CD4-positive, alpha-beta T cell treated with Interleukin-17A for 1 hour (primary cell): ENCODE measurements around the gene POR.

Experiments
- DNase-seq: peaks from one replicate; pipeline ENCODE4 v3.0.0-alpha.2; 2020

The POR gene

GRCh38 chr7:75955331-75955955 lies 40.5 kb downstream of the POR start:
- no peak for DNase-seq

GRCh38 chr7:75957021-75957736 lies 42.2 kb downstream of the POR start:
- no peak for DNase-seq

DNA sequence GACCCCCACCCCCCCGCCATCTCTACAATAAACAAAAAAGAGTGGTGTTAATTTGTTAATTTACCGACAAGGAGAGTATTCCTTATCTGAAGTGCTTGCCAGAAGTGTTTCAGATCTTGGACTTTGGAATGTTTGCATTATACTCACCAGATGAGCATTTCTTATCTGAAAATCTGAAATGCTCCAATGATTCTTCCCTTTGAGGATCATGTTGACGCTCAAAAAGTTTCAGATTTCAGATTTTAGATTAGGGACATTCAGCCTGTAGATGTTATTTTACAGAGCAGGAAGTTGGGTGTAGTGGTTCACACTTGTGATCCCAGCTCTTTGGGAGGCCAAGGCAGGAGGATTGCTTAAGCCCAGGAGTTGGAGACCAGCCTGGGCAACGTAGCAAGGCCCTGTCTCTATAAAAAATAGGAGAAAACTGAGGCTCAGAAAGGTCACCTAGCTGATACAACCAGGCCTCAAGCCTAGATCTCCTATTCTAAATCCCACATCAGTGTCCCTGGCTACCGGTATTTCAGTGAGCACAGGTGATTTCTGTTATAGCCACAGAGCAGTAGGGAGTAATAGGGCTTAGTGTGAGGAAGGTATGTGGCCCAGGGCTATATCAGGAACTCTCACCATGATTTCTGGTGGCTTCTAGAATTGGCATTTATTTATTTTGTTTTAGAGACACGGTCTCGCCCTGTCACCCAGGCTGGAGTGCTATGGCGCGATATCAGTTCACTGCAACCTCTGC lies 44.0 kb downstream of the POR start:
- DNase-seq = no peak

DNA sequence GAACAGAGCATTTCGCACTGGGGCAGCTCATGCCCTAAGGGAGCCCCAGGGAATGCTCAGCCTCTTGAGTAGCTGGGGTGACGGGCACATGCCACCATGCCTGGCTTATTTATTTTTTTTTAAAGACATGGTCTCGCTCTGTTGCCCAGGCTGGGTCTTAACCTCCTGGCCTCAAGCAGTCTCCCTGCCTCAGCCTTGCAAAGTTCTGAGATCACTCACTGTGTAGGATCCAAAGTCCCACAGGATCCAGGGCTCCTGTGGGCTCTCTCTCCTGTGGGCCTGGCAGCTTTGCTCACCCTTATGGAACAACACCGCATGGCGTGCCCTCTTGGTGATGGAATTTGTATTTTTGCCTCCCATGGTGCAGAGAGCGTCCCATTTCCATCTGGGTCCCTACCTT lies 45.4 kb downstream of the POR start:
- no peak for DNase-seq

GRCh38 chr7:75961218-75961617 lies 46.3 kb downstream of the POR start:
- DNase-seq = no peak

- no peak for DNase-seq
These were observed 47.8 kb downstream of the POR start for GRCh38 chr7:75962607-75963380.

GRCh38 chr7:75963381-75963995 lies 48.5 kb downstream of the POR start:
- no peak for DNase-seq

DNA sequence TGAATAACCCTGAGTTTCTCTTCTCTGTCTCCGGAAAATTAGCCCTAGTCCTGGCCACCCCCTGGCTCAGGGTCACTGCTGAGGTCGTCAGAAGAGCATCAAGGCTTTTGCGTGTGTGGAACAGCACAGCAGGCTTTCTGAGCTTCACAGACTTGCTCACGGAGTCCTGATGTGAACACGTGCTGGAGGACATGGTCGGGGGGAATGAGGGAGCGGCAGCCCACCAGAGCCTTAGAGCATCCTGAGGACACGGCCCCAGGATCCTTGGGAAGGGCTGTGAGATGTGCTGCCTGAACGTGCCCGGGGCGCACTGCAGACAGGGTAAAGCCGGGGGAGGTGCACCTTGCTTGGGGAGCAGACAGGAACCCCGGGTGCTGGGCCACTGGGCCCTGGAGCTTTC lies 50.7 kb downstream of the POR start:
- DNase-seq = no peak

DNA sequence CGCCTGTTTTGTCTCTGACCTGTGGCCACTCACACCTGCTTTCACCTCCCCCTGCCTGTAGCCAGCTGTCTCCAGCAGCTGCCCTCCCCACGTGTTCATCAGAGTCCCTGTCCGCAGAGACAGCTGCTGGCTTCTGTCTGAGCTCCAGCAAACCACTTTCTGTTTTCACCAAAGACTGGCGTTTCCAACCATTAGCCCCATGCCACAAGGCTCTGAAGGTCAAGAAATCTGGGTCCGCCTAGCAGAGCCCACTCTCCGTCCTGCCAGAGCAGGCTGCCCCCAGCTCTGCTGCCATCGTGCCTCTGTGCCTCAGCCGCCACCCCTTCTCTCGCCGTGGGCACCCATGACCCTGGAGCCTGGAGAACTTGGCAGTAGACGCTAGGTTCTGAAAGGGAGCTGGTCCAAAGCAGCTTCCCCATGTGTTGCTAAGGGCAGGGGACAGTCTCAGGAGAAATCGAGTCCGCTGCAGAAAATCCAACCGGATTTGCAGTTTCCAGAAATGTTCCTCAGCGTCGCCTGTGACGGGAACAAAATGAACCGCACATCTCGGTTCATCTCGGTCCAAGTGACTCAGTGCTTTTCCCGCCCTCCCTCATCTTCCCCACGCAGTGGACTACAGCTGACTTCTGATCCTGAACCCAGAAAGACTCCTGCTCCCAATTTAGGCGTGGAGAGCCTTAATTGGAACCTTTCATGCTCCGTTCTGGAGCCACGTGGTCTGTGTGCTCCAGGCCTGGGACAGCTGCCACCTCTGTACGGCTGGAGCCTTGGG lies 51.4 kb downstream of the POR start:
- DNase-seq = no peak

GRCh38 chr7:75967055-75967454 lies 52.1 kb downstream of the POR start:
- DNase-seq = no peak

DNA sequence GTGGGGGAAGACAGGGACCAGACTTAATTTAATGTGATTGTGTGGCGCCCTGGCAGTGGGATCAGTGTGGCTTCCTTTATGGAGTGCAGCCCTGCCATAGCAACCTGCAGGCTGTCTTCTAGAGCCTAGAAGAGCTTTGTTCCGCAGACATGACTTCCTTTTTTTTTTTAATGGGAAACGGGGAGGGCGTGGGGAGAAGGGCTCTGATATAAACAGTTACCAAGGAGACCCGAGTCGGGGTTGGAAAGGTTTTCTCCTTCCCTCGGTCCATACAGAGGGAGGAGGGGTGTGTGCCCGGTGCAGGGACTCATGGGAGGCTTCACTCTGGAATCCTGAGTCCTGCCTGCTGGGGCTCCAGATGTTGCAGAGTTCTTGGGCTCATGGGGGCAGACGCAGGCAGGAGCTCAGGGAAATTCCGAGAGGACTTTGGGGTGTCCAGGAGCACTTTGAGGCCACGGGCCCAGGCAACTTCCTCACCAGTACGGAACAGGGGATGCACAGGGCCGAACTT lies 52.6 kb downstream of the POR start:
- DNase-seq = no peak

DNA sequence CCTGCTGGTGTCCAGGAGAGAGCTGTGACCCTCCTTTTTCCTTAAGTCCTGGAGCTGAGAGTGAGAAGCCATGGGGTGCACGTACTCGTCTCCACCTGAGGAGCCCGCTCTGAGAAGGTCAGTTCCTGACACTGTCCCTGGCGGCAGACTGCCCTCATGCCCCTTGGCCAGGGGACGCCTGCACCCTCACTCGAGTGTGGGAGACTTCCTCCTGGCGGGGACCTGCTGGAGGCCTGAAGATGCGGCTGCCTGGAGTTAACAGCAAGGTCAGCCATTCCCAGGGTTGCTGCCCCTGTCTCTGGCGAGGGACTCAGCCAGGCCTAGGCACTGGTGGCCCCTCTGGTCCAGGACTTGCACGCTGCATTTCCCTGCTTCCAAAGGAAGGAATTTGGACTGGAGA lies 53.1 kb downstream of the POR start:
- no peak for DNase-seq

DNA sequence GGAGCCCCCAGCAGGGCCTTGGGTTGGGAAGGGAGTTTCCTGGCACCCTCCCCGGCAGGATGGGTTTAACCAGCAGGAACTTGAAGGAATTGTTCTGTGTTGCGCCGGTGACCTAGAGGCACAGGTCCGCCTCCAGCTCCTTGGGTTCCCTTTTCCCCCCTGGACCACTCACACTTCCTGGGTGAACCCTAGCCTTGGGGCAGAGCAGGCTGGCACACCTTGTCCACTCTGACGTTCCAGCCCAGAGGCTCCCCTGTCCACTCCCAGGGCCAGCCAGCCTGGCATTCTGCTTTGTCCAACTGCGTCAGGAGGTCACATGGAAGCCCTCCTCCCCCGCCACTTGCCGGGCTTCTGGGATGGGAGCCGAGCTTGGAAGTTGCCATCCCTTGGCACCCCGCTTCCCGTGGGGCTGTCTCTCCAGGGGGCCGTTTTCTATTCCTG lies 53.6 kb downstream of the POR start:
- DNase-seq = no peak

DNA sequence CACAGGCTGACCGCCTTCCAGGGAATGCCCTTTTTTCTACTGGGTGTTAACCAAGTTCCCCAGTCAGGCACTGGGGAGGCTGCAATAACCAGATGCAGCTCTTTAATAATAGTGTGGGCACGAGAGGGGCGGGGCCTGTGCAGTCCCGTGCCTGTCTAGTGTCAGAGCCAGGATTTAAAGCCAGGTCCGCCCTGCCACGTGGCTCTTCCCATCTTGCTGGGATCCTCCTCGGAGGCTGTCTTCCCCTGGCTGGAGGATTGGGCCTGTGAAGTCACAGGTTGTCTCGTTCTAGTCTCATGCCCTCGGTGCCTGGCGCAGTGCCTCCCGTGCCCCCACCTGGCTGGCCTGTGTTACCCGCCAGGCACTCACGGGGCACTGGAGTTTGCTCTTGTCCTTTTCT lies 54.2 kb downstream of the POR start:
- no peak for DNase-seq

DNA sequence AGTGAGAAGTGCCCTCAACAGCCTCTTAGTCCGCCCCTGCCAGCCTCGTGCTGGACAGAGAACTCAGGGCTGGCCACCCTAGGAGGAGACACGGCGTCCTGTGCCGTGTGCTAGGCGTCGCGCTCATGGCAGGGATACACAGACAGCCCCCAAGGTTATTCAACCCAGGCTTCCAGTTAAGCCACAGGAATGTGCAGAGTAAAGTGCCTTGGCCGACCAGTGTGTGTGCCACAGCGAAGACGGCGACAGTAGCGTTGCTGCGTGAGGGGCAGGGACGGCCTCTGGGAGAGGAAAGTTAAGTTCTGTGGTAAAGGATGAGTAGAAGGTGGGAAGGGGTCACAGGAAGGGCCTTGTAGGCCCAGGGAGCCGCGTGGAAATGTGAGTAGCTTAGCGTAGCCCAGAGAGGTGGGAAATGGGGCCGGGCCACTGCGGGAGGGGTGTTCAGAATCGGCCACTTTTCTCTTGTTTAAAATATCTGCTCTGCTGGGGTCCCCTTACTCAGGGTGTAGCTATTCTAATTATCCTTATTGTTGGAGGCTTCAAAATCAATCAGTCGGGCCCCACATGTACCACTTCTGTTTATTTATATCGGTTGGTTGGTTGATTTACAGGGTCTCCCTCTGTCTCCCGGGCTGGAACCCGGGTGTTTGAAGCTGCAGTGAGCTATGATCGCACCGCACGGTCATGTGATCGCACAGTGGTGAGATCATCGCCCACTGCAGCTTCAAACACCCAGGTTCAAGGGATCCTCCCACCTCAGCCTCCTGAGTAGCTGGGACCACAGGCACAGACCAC lies 54.9 kb downstream of the POR start:
- DNase-seq = no peak

- DNase-seq = no peak
These were observed 56.5 kb downstream of the POR start for GRCh38 chr7:75971309-75971960.

DNA sequence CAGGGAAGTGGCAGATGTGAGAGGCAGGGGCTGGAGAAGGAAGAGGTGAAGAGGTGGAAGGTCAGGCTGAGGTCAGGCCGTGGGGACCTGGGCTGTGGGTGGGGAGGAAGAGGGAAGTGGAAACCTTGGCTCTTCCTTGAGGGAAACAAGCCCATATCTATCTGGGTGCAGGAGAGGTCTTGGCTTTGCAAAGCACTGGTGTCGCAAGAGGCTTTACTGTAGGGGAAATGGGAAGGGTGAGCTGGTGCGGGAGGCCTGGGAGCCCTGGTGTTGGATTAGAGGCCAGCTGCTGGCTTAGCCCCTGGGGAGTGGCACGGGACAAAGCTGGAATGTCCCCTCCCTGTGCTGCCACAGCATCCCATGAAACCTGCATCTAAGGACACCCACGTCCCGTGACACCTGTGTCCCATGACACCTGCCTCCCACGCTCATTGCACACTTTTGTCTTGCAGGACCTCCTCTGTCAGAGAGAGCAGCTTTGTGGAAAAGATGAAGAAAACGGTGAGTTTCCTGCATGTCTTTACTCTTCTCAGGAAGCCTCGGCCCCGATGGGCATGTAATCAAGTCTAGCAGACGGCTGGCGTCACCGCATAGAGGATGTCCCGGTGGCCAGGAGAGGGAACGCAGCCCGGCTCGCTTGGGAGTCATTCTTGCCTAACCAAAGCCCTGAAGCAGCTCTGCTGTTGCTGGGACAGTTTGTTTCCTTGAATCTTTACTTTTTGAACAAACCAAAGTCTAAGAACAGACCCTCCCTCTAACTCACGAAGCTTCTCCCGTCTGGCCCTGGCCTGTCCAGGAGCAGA lies 57.2 kb downstream of the POR start:
- no peak for DNase-seq

GRCh38 chr7:75977743-75978142 lies 62.8 kb downstream of the POR start:
- DNase-seq = no peak

DNA sequence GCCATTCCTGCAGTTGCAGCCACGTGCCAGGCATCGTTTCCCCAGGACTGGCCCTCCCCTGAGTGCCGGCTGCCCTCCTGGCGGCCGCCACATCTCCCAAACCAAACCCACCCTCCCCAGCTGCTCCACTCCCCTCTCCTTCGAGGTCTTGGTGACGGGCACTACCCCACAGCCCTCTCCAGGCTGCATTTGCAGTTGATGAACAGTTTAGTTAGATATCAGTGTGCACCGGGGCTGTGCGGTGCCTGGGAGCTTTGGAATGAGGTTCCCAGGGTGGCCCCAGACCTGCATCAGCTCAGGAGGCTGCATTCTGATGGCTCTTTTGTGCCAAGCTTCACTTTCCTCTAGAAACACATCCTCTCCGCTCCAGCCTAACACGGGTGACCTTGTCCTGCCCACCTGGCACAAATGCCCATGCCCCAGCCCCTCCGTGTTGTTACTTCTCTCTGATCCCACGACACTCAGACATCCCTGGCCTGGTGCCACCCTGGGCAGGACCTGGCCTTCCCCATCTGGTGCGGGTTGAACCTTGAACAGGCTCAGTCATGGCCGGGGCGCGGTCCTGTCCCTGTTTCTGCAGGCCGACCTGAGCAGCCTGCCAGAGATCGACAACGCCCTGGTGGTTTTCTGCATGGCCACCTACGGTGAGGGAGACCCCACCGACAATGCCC lies 64.9 kb downstream of the POR start:
- DNase-seq = no peak
